ENCODE results near the gene SLC32A1. TPM values are rescaled to one million over a fixed set of nuclear protein-coding genes. Genes with fewer than 3 reads are reported as not detected.
A peak's percentile ranks its signal among the peaks of the same experiment; 100 is the strongest.

Gene SLC32A1
- total RNA-seq, 2 experiments from 2014 or later = not detected

DNA sequence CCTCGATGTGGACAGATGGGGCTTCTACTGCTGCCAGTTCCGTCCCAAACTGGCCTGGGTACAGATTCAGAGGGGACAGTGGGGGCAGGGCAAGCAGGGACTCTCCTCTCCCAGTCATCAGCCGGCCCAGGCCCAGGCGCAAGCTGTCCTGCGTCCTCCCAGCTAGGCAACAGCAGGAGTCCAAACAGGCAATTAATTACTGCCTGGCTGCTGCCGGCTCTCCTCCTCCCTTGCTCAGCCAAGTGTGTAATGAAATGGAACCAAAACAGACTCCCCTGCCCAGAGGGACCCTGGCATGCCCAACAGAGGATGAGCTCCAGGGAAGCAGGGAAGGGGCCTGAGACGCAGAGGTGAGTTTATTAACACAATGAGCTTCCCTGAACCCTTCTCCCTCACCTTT, 17.8 kb upstream of the SLC32A1 start:
- intact Hi-C loops (cut with micrococcal nuclease) = no loop called here
- ChIA-PET POLR2A (no interaction called here), CTCF (interaction anchor here (1.2 kb wide), 1 partner anchor 19 kb away, joined by 3 read pairs; no protein-coding TSS in a partner anchor)
- Mint-ChIP-seq H3K9me3 (no peaks in the 10 kb centered on the region), H3K36me3 (ENCODE audit: low read depth) (no peaks in the 10 kb centered on the region), H3K27me3 (peaks cover 17% of the 10 kb centered on the region), H3K4me3 (no peak overlapping the region), H3K27ac (no peak overlapping the region), H3K4me1 (ENCODE audit: low read depth) (no peaks in the 10 kb centered on the region)
- ATAC-seq (no peak), DNase-seq (no peak)
- TF ChIP-seq, protein P1, sequence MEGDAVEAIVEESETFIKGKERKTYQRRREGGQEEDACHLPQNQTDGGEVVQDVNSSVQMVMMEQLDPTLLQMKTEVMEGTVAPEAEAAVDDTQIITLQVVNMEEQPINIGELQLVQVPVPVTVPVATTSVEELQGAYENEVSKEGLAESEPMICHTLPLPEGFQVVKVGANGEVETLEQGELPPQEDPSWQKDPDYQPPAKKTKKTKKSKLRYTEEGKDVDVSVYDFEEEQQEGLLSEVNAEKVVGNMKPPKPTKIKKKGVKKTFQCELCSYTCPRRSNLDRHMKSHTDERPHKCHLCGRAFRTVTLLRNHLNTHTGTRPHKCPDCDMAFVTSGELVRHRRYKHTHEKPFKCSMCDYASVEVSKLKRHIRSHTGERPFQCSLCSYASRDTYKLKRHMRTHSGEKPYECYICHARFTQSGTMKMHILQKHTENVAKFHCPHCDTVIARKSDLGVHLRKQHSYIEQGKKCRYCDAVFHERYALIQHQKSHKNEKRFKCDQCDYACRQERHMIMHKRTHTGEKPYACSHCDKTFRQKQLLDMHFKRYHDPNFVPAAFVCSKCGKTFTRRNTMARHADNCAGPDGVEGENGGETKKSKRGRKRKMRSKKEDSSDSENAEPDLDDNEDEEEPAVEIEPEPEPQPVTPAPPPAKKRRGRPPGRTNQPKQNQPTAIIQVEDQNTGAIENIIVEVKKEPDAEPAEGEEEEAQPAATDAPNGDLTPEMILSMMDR (IDR thresholded peaks at IDR 0.05) = no peak

DNA sequence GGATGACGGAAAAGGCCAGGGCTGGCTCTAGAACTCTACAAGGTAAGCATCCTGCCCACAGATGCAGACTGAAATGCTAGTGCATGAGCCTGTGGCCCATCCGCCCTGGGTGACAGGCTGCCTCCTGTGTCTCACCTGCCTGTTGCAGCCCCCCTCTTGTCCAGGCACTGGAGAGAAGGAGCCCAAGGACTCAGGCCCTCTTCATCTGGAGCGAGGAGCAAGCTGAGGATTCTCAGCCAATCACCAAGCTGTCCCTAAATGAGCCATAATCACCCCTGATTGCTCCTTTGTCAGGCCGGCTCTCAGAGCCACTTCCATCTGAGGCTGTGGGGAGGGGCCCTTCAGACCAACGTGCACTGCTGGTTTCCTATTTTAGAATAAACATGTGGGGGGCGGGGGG, 10.0 kb upstream of the SLC32A1 start:
- ChIA-PET POLR2A (no interaction called here), CTCF (interaction anchor here (3.5 kb wide), 1 partner anchor 12 kb away, joined by 14 read pairs; no protein-coding TSS in a partner anchor)
- H3K27ac Mint-ChIP-seq = no peak overlapping the region
- H3K9me3 Mint-ChIP-seq = no peaks in the 10 kb centered on the region
- DNase-seq (no peak), ATAC-seq (no peak)
- intact Hi-C loops (cut with micrococcal nuclease) = no loop called here
- no peaks in the 10 kb centered on the region for H3K36me3 Mint-ChIP-seq (ENCODE audit: low read depth)
- TF ChIP-seq, protein P1 (IDR thresholded peaks at IDR 0.05) = no peak
- no peak overlapping the region for H3K4me3 Mint-ChIP-seq
- no peaks in the 10 kb centered on the region for H3K4me1 Mint-ChIP-seq (ENCODE audit: low read depth)
- peaks cover 34% of the 10 kb centered on the region for H3K27me3 Mint-ChIP-seq

DNA sequence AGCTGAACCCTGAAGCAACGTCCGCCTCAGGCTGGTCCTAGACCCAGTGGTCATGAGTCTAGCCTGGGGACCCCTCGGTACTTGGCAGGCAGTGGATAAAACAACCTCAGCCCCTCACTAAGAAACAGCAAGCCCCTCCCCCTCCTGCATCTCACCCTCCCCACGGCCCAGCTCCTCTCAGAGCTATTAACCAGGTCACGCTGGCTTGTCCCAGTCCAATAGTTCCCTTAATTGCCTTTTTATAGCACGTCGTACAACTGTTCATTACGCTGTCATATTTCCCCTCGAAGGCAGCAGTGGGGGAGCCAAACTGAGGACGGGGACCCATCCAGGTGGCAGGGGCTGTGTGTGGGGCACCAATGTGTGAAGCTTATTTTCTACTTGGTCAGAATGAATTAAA, 8.6 kb upstream of the SLC32A1 start:
- TF ChIP-seq, protein P1 (IDR thresholded peaks at IDR 0.05) = no peak
- Mint-ChIP-seq H3K4me3 (no peak overlapping the region), H3K9me3 (no peaks in the 10 kb centered on the region), H3K27me3 (peaks cover 39% of the 10 kb centered on the region), H3K36me3 (ENCODE audit: low read depth) (no peaks in the 10 kb centered on the region), H3K4me1 (ENCODE audit: low read depth) (no peaks in the 10 kb centered on the region), H3K27ac (no peak overlapping the region)
- ChIA-PET POLR2A (interaction anchor here (1.0 kb wide), 1 partner anchor 35 kb away, joined by 3 read pairs; no protein-coding TSS in a partner anchor), CTCF (interaction anchor here (3.5 kb wide), 1 partner anchor 11 kb away, joined by 14 read pairs; no protein-coding TSS in a partner anchor)
- no peak for ATAC-seq
- no peak for DNase-seq
- intact Hi-C loops (cut with micrococcal nuclease) = no loop called here

DNA sequence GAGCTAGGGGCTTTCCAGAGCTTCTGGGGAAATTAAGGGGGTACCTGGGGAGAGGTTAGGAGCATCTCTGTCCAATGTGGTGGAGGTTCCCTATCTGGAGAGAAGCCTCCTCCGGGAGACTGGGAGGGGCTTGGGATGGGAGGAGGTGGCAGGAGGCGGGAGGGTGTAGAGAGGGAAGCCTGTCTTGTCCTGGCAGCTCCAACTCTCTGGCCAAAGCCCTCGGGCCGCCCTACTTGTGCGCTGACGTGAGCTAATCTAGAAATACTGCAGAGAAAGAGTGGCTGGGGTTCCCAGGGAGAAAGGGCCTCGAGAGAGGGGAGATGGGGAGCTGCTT, 1.6 kb upstream of the SLC32A1 start:
- H3K36me3 Mint-ChIP-seq (ENCODE audit: low read depth) = no peaks in the 10 kb centered on the region
- peaks cover 73% of the 10 kb centered on the region for H3K27me3 Mint-ChIP-seq
- no peak overlapping the region for H3K4me3 Mint-ChIP-seq
- intact Hi-C loops (cut with micrococcal nuclease) = no loop called here
- CTCF ChIA-PET = interaction anchor here (1.0 to 5.3 kb wide), 4 partner anchors 9 to 74 kb away, joined by 3 to 53 read pairs (median 20); partner anchors contain the start of gene ACTR5
- H3K9me3 Mint-ChIP-seq = peaks cover under 1% of the 10 kb centered on the region
- TF ChIP-seq, protein P1 (IDR thresholded peaks at IDR 0.05) = no peak
- ATAC-seq (no peak), DNase-seq (no peak)
- H3K27ac Mint-ChIP-seq = no peak overlapping the region
- POLR2A ChIA-PET = interaction anchor here (1.1 kb wide), 1 partner anchor 25 kb away, joined by 3 read pairs; no protein-coding TSS in a partner anchor
- H3K4me1 Mint-ChIP-seq (ENCODE audit: low read depth) = peaks cover 30% of the 10 kb centered on the region

DNA sequence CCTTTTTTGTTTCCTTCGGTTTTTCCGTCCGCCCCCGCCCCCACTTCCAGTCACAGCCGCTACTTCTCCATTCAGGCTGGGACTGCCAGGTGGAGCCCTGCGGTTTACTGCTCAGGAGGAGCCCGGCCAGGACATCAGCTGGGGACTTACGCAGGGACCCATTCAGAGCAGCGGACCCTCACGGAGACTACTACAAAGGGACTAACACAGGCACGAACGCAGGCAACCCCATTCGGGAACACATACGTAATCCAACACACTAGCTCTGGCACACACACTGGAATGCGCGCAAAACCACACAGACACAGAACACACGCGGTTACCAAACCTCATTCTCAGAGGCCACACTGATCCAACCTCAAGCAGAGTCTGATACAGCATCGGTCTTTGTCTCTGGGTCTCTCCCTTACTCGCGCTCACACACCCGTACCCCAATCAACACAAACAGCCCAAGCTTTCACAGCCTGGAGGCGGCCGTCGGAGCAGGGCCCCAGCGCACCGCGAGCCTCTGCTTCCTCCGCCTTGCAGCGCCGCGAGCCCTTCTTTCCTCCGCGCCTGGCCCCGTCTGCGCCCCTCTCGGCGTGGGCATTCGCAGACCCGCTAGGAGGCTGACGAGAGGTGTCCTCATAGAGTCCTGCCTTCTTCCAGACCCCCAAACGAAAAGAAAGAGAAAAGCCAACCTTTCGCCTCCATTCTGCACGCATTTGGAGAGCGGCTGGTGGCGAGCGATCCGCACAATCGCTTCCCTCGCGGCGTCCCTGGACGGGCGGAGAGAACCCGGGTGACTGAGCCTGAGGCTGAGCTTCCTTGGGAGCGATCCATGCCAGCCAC, 1.1 kb upstream of the SLC32A1 start:
- no peak overlapping the region for H3K4me3 Mint-ChIP-seq
- CTCF ChIA-PET = interaction anchor here (1.0 to 5.3 kb wide), 5 partner anchors 8 to 169 kb away, joined by 3 to 53 read pairs (median 12); partner anchors contain the start of gene ACTR5
- no peak overlapping the region for H3K27ac Mint-ChIP-seq
- H3K27me3 Mint-ChIP-seq = peaks cover 75% of the 10 kb centered on the region
- no peak for ATAC-seq
- POLR2A ChIA-PET = interaction anchor here (1.1 kb wide), 1 partner anchor 24 kb away, joined by 3 read pairs; no protein-coding TSS in a partner anchor
- H3K36me3 Mint-ChIP-seq (ENCODE audit: low read depth) = no peaks in the 10 kb centered on the region
- peaks cover 3% of the 10 kb centered on the region for H3K9me3 Mint-ChIP-seq
- intact Hi-C loops (cut with micrococcal nuclease) = no loop called here
- TF ChIP-seq, protein P1 (IDR thresholded peaks at IDR 0.05) = no peak
- peaks cover 36% of the 10 kb centered on the region for H3K4me1 Mint-ChIP-seq (ENCODE audit: low read depth)
- peak; percentile 16 for DNase-seq

Data from activated CD8-positive, alpha-beta T cell treated with anti-CD3 and anti-CD28 coated beads for 36 hours (primary cell).